SU-DHL-6 (cell line): Measurements from ENCODE around the gene DDX10.

Source experiments
- H2AFZ ChIP-seq: fragments of 200-600 bp; sonication (generic); 2 replicates; pipeline ENCODE4 v1.6.1; 2014; ENCODE audit warnings: low read depth, mild to moderate bottlenecking, moderate library complexity, mixed read lengths, antibody characterized with exemption, low read length; ENCODE audit not compliant: severe bottlenecking
- H3F3A ChIP-seq: fragments of 200-600 bp; shearing (Covaris generic); 2 replicates; pipeline ENCODE4 v1.6.0; 2016; ENCODE audit warnings: antibody characterized with exemption, mild to moderate bottlenecking; ENCODE audit not compliant: insufficient read depth
- H3K27ac ChIP-seq: fragments of 200-600 bp; sonication (generic); 2 replicates; pipeline ENCODE4 v1.5.1; 2016; ENCODE audit warnings: low read depth, mild to moderate bottlenecking, low read length, moderate library complexity, mixed read lengths
- H3K27me3 ChIP-seq: fragments of 200-600 bp; sonication (generic), shearing (Covaris generic); 2 replicates; pipeline ENCODE4 v1.6.0; 2014; ENCODE audit warnings: mild to moderate bottlenecking, low read length
- H3K36me3 ChIP-seq: fragments of 200-600 bp; sonication (generic); 2 replicates; pipeline ENCODE4 v1.6.1; 2014; ENCODE audit warnings: mild to moderate bottlenecking, low read length, mixed read lengths
- H3K4me2 ChIP-seq: fragments of 300-600, 200-600 bp; shearing (Covaris generic), sonication (generic); 2 replicates; pipeline ENCODE4 v1.6.0; 2014; ENCODE audit warnings: low read length, low read depth, mild to moderate bottlenecking; ENCODE audit not compliant: poor library complexity, severe bottlenecking
- H3K4me3 ChIP-seq: fragments of 200-600 bp; sonication (generic); 2 replicates; pipeline ENCODE4 v1.5.1; 2014; ENCODE audit warnings: antibody characterized with exemption, low read length, mild to moderate bottlenecking, mixed read lengths; ENCODE audit not compliant: insufficient read depth, poor library complexity, severe bottlenecking
- H3K79me2 ChIP-seq: fragments of 200-600 bp; sonication (generic); 2 replicates; pipeline ENCODE4 v1.6.1; 2014; ENCODE audit warnings: mild to moderate bottlenecking, low read length, moderate library complexity; ENCODE audit not compliant: insufficient read depth
- H3K9ac ChIP-seq: fragments of 200-600 bp; sonication (generic); 2 replicates; pipeline ENCODE4 v1.7.0; 2014; ENCODE audit warnings: mild to moderate bottlenecking, low read length
- H3K9me2 ChIP-seq: fragments of 200-600 bp; sonication (generic); replicated peaks from 2 replicates; pipeline ENCODE4 v1.6.1; 2014; ENCODE audit warnings: low read length; ENCODE audit not compliant: insufficient read depth
- H3K9me3 ChIP-seq: fragments of 200-600 bp; sonication (generic); 2 replicates; pipeline ENCODE4 v1.6.1; 2014; ENCODE audit warnings: low read length, mixed read lengths; ENCODE audit not compliant: insufficient read depth
- H4K20me1 ChIP-seq: fragments of 200-600 bp; sonication (generic); 2 replicates; pipeline ENCODE4 v1.6.1; 2014; ENCODE audit warnings: low read depth, mild to moderate bottlenecking, antibody characterized with exemption, low read length, moderate library complexity, mixed read lengths
- EZH2phosphoT487 ChIP-seq: fragments of 200-600 bp; sonication (generic), shearing (Covaris generic); conservative IDR thresholded peaks from 2 replicates; pipeline ENCODE4 v1.6.1; 2018; ENCODE audit warnings: mild to moderate bottlenecking, antibody characterized with exemption, low read length, moderate library complexity, mixed read lengths
- TF ChIP-seq, protein P1 (sequence below): fragments of 200-600 bp; sonication (generic); IDR thresholded peaks from one replicate; pipeline ENCODE4 v1.5.1; 2017; ENCODE audit warnings: antibody characterized with exemption, mild to moderate bottlenecking, low read length, moderate library complexity; ENCODE audit not compliant: insufficient read depth, poor library complexity, severe bottlenecking

Gene DDX10

DNA sequence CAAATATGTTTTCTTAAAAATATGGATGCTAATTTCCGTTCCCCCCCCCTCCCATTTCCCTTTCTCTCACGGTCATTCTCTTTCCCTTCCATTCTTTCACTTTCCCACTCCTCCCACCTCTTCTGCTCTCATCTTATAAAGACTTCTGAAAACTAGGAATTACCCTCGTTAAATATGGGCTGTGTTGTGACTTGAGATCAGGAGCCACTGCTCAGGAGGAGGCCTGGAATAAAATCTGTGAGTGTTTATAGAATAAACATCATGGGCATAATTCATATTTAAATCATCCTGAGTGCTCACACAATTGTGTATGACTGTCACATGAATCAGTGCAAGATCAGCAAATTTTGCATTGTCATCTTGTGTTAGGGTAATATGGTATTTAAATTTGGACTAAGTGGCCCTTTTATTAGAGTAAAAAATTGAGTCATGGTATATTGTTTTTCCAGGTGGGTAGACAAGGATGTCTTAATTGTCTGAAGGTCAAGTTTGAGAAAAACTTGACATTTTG is 208.0 kb downstream of the DDX10 start:
- Histone ChIP-seq H4K20me1 (no peaks in the 10 kb centered on the region), H3F3A (no peaks in the 10 kb centered on the region), H2AFZ (no peak overlapping the region), H3K9me2 (no peaks in the 10 kb centered on the region), H3K79me2 (no peaks in the 10 kb centered on the region), H3K27me3 (no peaks in the 10 kb centered on the region), H3K4me3 (no peak overlapping the region), H3K9ac (no peak overlapping the region), H3K4me2 (no peak overlapping the region), H3K9me3 (no peaks in the 10 kb centered on the region), H3K27ac (no peak overlapping the region), H3K36me3 (no peaks in the 10 kb centered on the region)
- TF ChIP-seq EZH2phosphoT487, result no peak
- TF ChIP-seq, protein P1, sequence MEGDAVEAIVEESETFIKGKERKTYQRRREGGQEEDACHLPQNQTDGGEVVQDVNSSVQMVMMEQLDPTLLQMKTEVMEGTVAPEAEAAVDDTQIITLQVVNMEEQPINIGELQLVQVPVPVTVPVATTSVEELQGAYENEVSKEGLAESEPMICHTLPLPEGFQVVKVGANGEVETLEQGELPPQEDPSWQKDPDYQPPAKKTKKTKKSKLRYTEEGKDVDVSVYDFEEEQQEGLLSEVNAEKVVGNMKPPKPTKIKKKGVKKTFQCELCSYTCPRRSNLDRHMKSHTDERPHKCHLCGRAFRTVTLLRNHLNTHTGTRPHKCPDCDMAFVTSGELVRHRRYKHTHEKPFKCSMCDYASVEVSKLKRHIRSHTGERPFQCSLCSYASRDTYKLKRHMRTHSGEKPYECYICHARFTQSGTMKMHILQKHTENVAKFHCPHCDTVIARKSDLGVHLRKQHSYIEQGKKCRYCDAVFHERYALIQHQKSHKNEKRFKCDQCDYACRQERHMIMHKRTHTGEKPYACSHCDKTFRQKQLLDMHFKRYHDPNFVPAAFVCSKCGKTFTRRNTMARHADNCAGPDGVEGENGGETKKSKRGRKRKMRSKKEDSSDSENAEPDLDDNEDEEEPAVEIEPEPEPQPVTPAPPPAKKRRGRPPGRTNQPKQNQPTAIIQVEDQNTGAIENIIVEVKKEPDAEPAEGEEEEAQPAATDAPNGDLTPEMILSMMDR, result no peak

DNA sequence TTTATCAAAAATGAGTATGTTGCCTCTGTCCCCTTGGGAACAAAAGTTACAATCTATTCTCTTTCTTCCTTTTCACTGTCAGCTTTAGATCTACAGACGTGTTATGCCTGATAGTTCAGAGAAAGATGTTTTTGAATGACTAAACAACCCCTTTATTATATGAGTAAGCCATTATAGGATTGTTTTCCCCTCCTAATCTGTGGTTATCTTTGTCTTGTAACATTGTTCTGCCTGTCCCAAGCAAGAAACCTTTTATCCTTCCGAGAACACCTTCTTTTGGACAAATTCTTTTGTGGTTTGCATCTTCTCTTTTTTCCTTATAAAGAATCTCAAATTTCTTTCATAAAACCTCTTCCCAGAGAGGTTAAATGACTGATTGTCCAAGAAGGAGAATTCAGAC is 208.4 kb downstream of the DDX10 start:
- H3F3A ChIP-seq, result no peaks in the 10 kb centered on the region
- no peaks in the 10 kb centered on the region for H4K20me1 ChIP-seq
- no peak overlapping the region for H3K27ac ChIP-seq
- H3K27me3 ChIP-seq, result no peaks in the 10 kb centered on the region
- H3K9me2 ChIP-seq, result no peaks in the 10 kb centered on the region
- TF ChIP-seq, protein P1, result no peak
- TF ChIP-seq EZH2phosphoT487, result no peak
- H3K36me3 ChIP-seq, result no peaks in the 10 kb centered on the region
- no peak overlapping the region for H3K4me2 ChIP-seq
- no peaks in the 10 kb centered on the region for H3K9me3 ChIP-seq
- H3K4me3 ChIP-seq, result no peak overlapping the region
- no peak overlapping the region for H3K9ac ChIP-seq
- no peak overlapping the region for H2AFZ ChIP-seq
- H3K79me2 ChIP-seq, result no peaks in the 10 kb centered on the region

DNA sequence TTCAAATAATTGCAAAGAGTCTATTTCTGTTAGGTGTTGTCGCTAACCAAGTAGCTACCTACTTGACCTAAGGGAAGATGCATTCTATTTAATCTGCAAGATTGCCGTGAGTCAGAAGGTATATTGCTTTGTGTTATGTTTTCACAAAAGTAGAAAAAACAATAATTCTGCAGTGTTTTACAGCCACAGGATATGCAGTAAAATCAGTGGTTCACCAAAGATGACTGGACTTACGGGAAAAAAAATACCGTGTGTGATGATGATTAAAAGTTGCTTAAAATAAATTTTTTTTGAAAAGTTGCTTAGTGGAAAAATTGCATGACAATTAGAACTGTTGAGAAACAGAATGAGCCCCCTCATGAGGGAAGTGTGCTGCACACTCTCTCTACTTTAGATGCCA is 209.1 kb downstream of the DDX10 start:
- Histone ChIP-seq H3K9me2 (no peaks in the 10 kb centered on the region), H3K36me3 (no peaks in the 10 kb centered on the region), H3K27ac (no peak overlapping the region), H3K9ac (no peak overlapping the region), H3K4me3 (no peak overlapping the region), H3K9me3 (no peaks in the 10 kb centered on the region), H3K79me2 (0 out of 2 replicates have a peak, but pooled peaks cover 4% of the 10 kb centered on the region), H2AFZ (no peak overlapping the region), H3K4me2 (no peak overlapping the region), H3F3A (no peaks in the 10 kb centered on the region), H3K27me3 (no peaks in the 10 kb centered on the region), H4K20me1 (no peaks in the 10 kb centered on the region)
- TF ChIP-seq, protein P1, result no peak
- TF ChIP-seq EZH2phosphoT487, result no peak
